Mesenchymal stem cell (in vitro differentiated cells and primary cell): ENCODE results near the gene WDR44.

Source experiments
- DNase-seq: peaks from one replicate; pipeline ENCODE4 v3.0.0-alpha.2; 2013
- H2AFZ ChIP-seq: one replicate; pipeline ENCODE4 v1.6.1; 2013; ENCODE audit warnings: low read depth, mild to moderate bottlenecking, control low read depth, inconsistent platforms, low read length, moderate library complexity
- H2AK5ac ChIP-seq: 2 replicates; pipeline ENCODE4 v1.6.1; 2013; ENCODE audit warnings: low read length, moderate library complexity, mild to moderate bottlenecking, inconsistent platforms; ENCODE audit not compliant: severe bottlenecking
- H2BK120ac ChIP-seq: one replicate; pipeline ENCODE4 v1.6.1; 2013; ENCODE audit warnings: low read depth, mild to moderate bottlenecking, inconsistent platforms, low read length, moderate library complexity
- H2BK12ac ChIP-seq, 2 experiments: one replicate each; pipeline ENCODE4 v1.6.1; 2013; ENCODE audit warnings: inconsistent platforms in 2 of 2, low read length in 2 of 2, mild to moderate bottlenecking in 2 of 2, moderate library complexity in 2 of 2, control low read depth in 1 of 2
- H2BK15ac ChIP-seq: one replicate; pipeline ENCODE4 v1.6.1; 2013; ENCODE audit warnings: mild to moderate bottlenecking, low read depth, inconsistent platforms; ENCODE audit not compliant: poor library complexity, severe bottlenecking
- H2BK5ac ChIP-seq: 2 replicates; pipeline ENCODE4 v1.6.1; 2013; ENCODE audit warnings: low read depth, mild to moderate bottlenecking, low read length, control low read depth, inconsistent platforms; ENCODE audit not compliant: poor library complexity, severe bottlenecking
- H3K14ac ChIP-seq, 2 experiments: one replicate each; pipeline ENCODE4 v1.6.1; 2013; ENCODE audit warnings: inconsistent platforms in 2 of 2, low read length in 2 of 2, control low read depth in 1 of 2, mild to moderate bottlenecking in 1 of 2, moderate library complexity in 1 of 2
- H3K18ac ChIP-seq, 2 experiments: one replicate each; pipeline ENCODE4 v1.6.1; 2013; ENCODE audit warnings: inconsistent platforms in 2 of 2, low read length in 2 of 2, control low read depth in 1 of 2, low read depth in 1 of 2, mild to moderate bottlenecking in 1 of 2
- H3K23ac ChIP-seq, 2 experiments: one replicate each; pipeline ENCODE4 v1.6.1; 2013; ENCODE audit warnings: inconsistent platforms in 2 of 2, low read length in 2 of 2, mild to moderate bottlenecking in 2 of 2, moderate library complexity in 2 of 2, control low read depth in 1 of 2
- H3K27ac ChIP-seq: 2 replicates; pipeline ENCODE4 v1.5.1; 2013; ENCODE audit warnings: mild to moderate bottlenecking, moderate library complexity, low read length, control low read depth, inconsistent platforms; ENCODE audit not compliant: poor library complexity, severe bottlenecking
- H3K27me3 ChIP-seq, 2 experiments: 2 replicates each; pipeline versions ENCODE4 v1.6.1 to v1.7.0; 2013; ENCODE audit warnings: low read length in 2 of 2, mild to moderate bottlenecking in 2 of 2, moderate library complexity in 2 of 2, control low read depth in 1 of 2, inconsistent platforms in 1 of 2; ENCODE audit not compliant: control insufficient read depth in 1 of 2, insufficient read depth in 1 of 2
- H3K36me3 ChIP-seq, 2 experiments: 2 replicates each; pipeline versions ENCODE4 v1.6.1 to v1.7.0; 2013; ENCODE audit warnings: low read length in 2 of 2, control low read depth in 1 of 2, inconsistent platforms in 1 of 2, low read depth in 1 of 2, mild to moderate bottlenecking in 1 of 2; ENCODE audit not compliant: insufficient read depth in 2 of 2, control insufficient read depth in 1 of 2
- H3K4ac ChIP-seq, 2 experiments: one replicate each; pipeline ENCODE4 v1.6.1; 2013; ENCODE audit warnings: inconsistent platforms in 2 of 2, low read length in 2 of 2, mild to moderate bottlenecking in 2 of 2, moderate library complexity in 2 of 2, control low read depth in 1 of 2, low read depth in 1 of 2
- H3K4me1 ChIP-seq: 2 replicates; pipeline ENCODE4 v1.6.1; 2013; ENCODE audit warnings: low read depth, low read length, control low read depth; ENCODE audit not compliant: control insufficient read depth, insufficient read depth
- H3K4me2 ChIP-seq: 2 replicates; pipeline ENCODE4 v1.6.1; 2013; ENCODE audit warnings: low read length, mild to moderate bottlenecking, inconsistent platforms; ENCODE audit not compliant: poor library complexity, severe bottlenecking
- H3K4me3 ChIP-seq, 2 experiments: 2 replicates each; pipeline versions ENCODE4 v1.5.1 to v1.7.0; 2013; ENCODE audit warnings: low read length in 2 of 2, mild to moderate bottlenecking in 2 of 2, control low read depth in 1 of 2, low read depth in 1 of 2; ENCODE audit not compliant: insufficient read depth in 1 of 2
- H3K79me1 ChIP-seq: replicated peaks from 2 replicates; pipeline ENCODE4 v1.6.1; 2013; ENCODE audit warnings: mild to moderate bottlenecking, control low read depth, low read length, inconsistent platforms; ENCODE audit not compliant: poor library complexity, severe bottlenecking
- H3K9ac ChIP-seq: 2 replicates; pipeline ENCODE4 v1.7.0; 2013; ENCODE audit warnings: mild to moderate bottlenecking, low read length, moderate library complexity
- H3K9me3 ChIP-seq: 2 replicates; pipeline ENCODE4 v1.7.0; 2013; ENCODE audit warnings: mild to moderate bottlenecking, low read length; ENCODE audit not compliant: control insufficient read depth
- H4K8ac ChIP-seq: one replicate; pipeline ENCODE4 v1.6.1; 2013; ENCODE audit warnings: inconsistent platforms, mild to moderate bottlenecking, low read length, moderate library complexity
- H4K91ac ChIP-seq: one replicate; pipeline ENCODE4 v1.6.1; 2013; ENCODE audit warnings: mild to moderate bottlenecking, low read length, inconsistent platforms
- WGBS: methylation state at CpG from one replicate; pipeline ENCODE4 v1.1.7; 2013; ENCODE audit warnings: mixed read lengths; 5-methylcytosine and 5-hydroxymethylcytosine counted together

Gene WDR44

DNA sequence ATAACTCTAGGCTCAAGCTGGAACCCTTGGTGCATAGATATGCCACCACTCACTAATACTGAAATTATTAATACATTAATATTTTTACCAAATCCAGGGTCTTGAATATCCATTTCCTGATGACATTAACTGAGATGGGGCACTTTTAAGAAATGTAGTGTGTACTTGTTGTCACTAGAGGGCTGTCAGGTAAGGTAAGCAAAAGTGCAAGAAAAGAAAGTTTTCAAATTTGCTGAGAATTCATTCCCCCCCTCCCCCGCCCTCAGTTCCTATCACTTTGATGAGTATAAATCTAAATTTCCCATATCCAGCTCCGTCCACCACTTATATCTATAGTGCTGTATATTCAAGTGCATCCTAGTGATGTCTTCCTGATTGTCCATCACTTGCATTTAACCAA is 20.5 kb upstream of the WDR44 start:
- Histone ChIP-seq H2BK120ac (no peak overlapping the region), H3K4me3 (no peak overlapping the region), H2AK5ac (no peak overlapping the region), H3K27me3 (peaks cover 0 to 3% of the 10 kb centered on the region in 2 experiments), H4K8ac (no peak overlapping the region), H2BK15ac (no peak overlapping the region), H2BK5ac (no peak overlapping the region), H3K9ac (no peak overlapping the region), H3K4me1 (no peaks in the 10 kb centered on the region), H3K9me3 (no peaks in the 10 kb centered on the region), H2BK12ac (no peak overlapping the region), H3K4me2 (no peak overlapping the region), H3K79me1 (no peaks in the 10 kb centered on the region), H3K23ac (no peak overlapping the region), H3K14ac (no peak overlapping the region), H3K18ac (no peak overlapping the region), H3K36me3 (no peaks in the 10 kb centered on the region), H4K91ac (no peak overlapping the region), H3K4ac (no peak overlapping the region), H2AFZ (no peak overlapping the region), H3K27ac (no peak overlapping the region)
- WGBS, result 66% methylated on average over 2 of the region's 2 CpGs
- no peak for DNase-seq

DNA sequence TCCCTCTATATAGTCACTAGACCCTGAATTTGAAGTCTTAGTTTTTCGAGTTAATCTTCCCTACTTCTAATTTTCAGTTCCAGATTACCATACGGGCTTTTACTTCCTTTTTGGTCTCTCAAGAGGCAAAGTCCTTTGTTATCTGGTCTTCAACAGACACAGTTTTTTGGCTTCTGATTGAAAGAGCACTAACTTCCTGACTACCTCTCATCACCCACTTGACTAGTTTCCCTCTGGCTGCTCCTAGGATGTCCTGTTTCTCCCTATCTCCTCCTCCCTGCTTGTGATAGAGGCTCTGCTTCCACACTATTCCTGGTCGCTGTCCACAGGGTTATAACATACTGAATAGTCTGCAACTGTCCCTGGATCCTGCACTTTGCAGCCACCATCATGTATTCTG is 16.7 kb upstream of the WDR44 start:
- WGBS, result 69% methylated on average over 3 of the region's 3 CpGs
- Histone ChIP-seq H3K27me3 (no peaks in the 10 kb centered on the region), H3K79me1 (no peaks in the 10 kb centered on the region), H2BK5ac (no peak overlapping the region), H3K27ac (no peak overlapping the region), H3K14ac (no peak overlapping the region), H3K18ac (no peak overlapping the region), H3K4me3 (no peak overlapping the region), H3K9ac (no peak overlapping the region), H4K91ac (no peak overlapping the region), H2AFZ (no peak overlapping the region), H3K4me2 (no peak overlapping the region), H2BK12ac (no peak overlapping the region), H3K4ac (no peak overlapping the region), H2BK120ac (no peak overlapping the region), H2BK15ac (no peak overlapping the region), H3K23ac (no peak overlapping the region), H3K36me3 (no peaks in the 10 kb centered on the region), H3K4me1 (no peaks in the 10 kb centered on the region), H4K8ac (no peak overlapping the region), H2AK5ac (no peak overlapping the region), H3K9me3 (no peaks in the 10 kb centered on the region)
- no peak for DNase-seq

DNA sequence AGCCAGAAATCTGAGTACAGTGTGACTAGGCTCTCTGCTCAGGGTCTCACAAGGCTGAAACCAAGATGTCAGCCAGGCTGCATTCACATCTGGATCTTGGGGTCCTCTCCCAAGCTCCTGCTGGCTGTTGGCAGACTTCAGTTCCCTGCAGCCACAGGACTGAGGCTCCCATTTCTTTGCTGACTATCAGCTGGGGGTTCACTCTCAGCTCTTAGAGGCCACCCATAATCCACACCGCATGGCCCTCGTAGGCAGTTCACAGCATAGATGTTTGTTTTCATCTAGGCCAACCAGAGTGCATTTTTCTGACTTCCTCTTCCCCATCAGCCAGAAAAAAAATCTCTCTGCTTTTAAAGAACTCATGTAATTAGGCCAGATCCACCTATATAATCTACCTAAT is 8.2 kb upstream of the WDR44 start:
- Histone ChIP-seq H2BK15ac (no peak overlapping the region), H3K4me3 (no peak overlapping the region), H3K18ac (no peak overlapping the region), H2AFZ (no peak overlapping the region), H4K91ac (no peak overlapping the region), H2AK5ac (no peak overlapping the region), H2BK12ac (no peak overlapping the region), H4K8ac (no peak overlapping the region), H3K4me1 (no peaks in the 10 kb centered on the region), H2BK5ac (no peak overlapping the region), H3K27me3 (no peaks in the 10 kb centered on the region), H3K14ac (no peak overlapping the region), H3K79me1 (no peaks in the 10 kb centered on the region), H3K36me3 (no peaks in the 10 kb centered on the region), H3K4ac (no peak overlapping the region), H3K9me3 (no peaks in the 10 kb centered on the region), H2BK120ac (no peak overlapping the region), H3K27ac (no peak overlapping the region), H3K9ac (no peak overlapping the region), H3K23ac (no peak overlapping the region), H3K4me2 (no peak overlapping the region)
- DNase-seq, result no peak
- WGBS, result 89% methylated on average over 2 of the region's 2 CpGs

DNA sequence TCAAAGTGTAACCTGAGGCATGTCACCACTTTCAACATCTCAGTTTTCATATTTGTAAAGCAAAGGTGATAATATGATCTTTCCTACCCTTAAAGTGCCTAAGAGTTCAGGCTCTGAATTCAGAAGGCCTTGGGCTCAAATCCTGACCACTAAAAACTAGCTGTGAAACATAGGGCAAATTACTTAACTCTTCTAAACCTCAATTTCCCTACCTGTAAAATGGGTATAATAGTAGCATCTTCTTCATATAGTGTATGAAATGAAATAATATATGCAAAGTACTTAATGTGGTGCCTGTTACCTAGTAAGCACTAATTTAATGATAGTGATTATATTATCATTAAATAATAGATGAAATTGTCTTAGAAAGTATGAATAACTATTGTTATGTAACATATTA is 7.0 kb upstream of the WDR44 start:
- DNase-seq, result no peak
- Histone ChIP-seq H3K4ac (no peak overlapping the region), H3K4me1 (no peaks in the 10 kb centered on the region), H3K36me3 (no peaks in the 10 kb centered on the region), H2AFZ (no peak overlapping the region), H3K27ac (no peak overlapping the region), H2AK5ac (no peak overlapping the region), H3K9ac (no peak overlapping the region), H4K8ac (no peak overlapping the region), H3K4me3 (no peak overlapping the region), H3K79me1 (no peaks in the 10 kb centered on the region), H2BK15ac (no peak overlapping the region), H3K9me3 (no peaks in the 10 kb centered on the region), H4K91ac (no peak overlapping the region), H2BK120ac (no peak overlapping the region), H3K27me3 (no peaks in the 10 kb centered on the region), H3K14ac (no peak overlapping the region), H3K18ac (no peak overlapping the region), H3K23ac (no peak overlapping the region), H2BK12ac (no peak overlapping the region), H2BK5ac (no peak overlapping the region), H3K4me2 (no peak overlapping the region)
